Panc1 (cell line): ENCODE measurements around the gene RUNX1. TPM values are rescaled to one million over a fixed set of nuclear protein-coding genes. Genes with fewer than 3 reads are reported as not detected.

ENCODE experiments used
- ATAC-seq: fragments of 200-7000 bp; cut with Tn5 transposase; 2 replicates; pipeline ENCODE4 v1.9.1; 2020; ENCODE audit warnings: mild to moderate bottlenecking, moderate library complexity
- BruUV-seq: library from RNA; stranded (reverse); fragments of 400-500 nt; replicated peaks from 2 replicates; lab custom pipeline; 2021; lab: Mats Ljungman, UMichigan
- CTCF ChIA-PET: fragments of 300-600 bp; sonication (Branson Sonifier 250); formaldehyde crosslinking; loops from one replicate; lab custom pipeline; 2022; ENCODE audit warnings: antibody characterized with exemption; lab: Charles Lee
- POLR2A ChIA-PET: fragments of 300-600 bp; sonication (Branson Sonifier 250); formaldehyde crosslinking; loops from one replicate; lab custom pipeline; 2022; ENCODE audit warnings: antibody characterized with exemption; lab: Charles Lee
- DNase-seq: peaks from one replicate; pipeline ENCODE4 v3.0.0-alpha.2; 2010; ENCODE audit warnings: low read depth, low spot score
- H3K27ac ChIP-seq: 2 replicates; pipeline ENCODE4 v1.5.1; 2011; ENCODE audit warnings: mild to moderate bottlenecking, low read length, inconsistent platforms
- H3K27me3 ChIP-seq: fragments of 200-500 bp; sonication (Bioruptor generic); 2 replicates; pipeline ENCODE4 v1.6.0; 2014; ENCODE audit warnings: low read length, inconsistent platforms; ENCODE audit not compliant: control insufficient read depth, insufficient read depth
- H3K36me3 ChIP-seq: fragments of 200-500 bp; sonication (Bioruptor generic); 2 replicates; pipeline ENCODE4 v1.5.1; 2014; ENCODE audit warnings: inconsistent platforms, mild to moderate bottlenecking, low read length, moderate library complexity; ENCODE audit not compliant: control insufficient read depth, insufficient read depth
- H3K4me1 ChIP-seq: 2 replicates; pipeline ENCODE4 v1.5.1; 2011; ENCODE audit warnings: inconsistent platforms, mild to moderate bottlenecking, low read length, moderate library complexity; ENCODE audit not compliant: control insufficient read depth, insufficient read depth
- H3K4me3 ChIP-seq, 2 experiments: 2 replicates each; pipeline ENCODE4 v1.5.1; 2011 to 2012; ENCODE audit warnings: low read depth in 2 of 2, low read length in 2 of 2, mild to moderate bottlenecking in 2 of 2, inconsistent platforms in 1 of 2, moderate library complexity in 1 of 2
- H3K9me3 ChIP-seq: fragments of 200-500 bp; sonication (Bioruptor generic); 2 replicates; pipeline ENCODE4 v1.5.1; 2014; ENCODE audit warnings: low read depth, mild to moderate bottlenecking, inconsistent platforms, low read length, moderate library complexity; ENCODE audit not compliant: control insufficient read depth, insufficient read depth
- CTCF ChIP-seq: fragments of 450-650 bp; IDR thresholded peaks from 2 replicates; pipeline ENCODE4 v1.5.1; 2017; ENCODE audit warnings: mild to moderate bottlenecking
- POLR2AphosphoS5 ChIP-seq: IDR thresholded peaks from 2 replicates; pipeline ENCODE4 v1.6.1; 2012; ENCODE audit warnings: mild to moderate bottlenecking, low read depth, low read length, moderate library complexity
- SIN3A ChIP-seq: IDR thresholded peaks from 2 replicates; pipeline ENCODE4 v1.6.1; 2012; ENCODE audit warnings: low read depth, mild to moderate bottlenecking, low read length, moderate library complexity, borderline replicate concordance; ENCODE audit not compliant: insufficient read depth
- TCF7L2 ChIP-seq: IDR thresholded peaks from 2 replicates; pipeline ENCODE4 v1.6.1; 2011; ENCODE audit warnings: mild to moderate bottlenecking, low read depth, low read length, inconsistent platforms
- in situ Hi-C: cut with HindIII; loops from 2 replicates; pipeline ENCODE4 v1.10.0; 2016; ENCODE audit warnings: low sequenced_read_pairs, low pct_unique_long_range_greater_than_20kb
- intact Hi-C: fragments of 100-400 bp; cut with micrococcal nuclease; formaldehyde crosslinking; loops from one replicate; pipeline ENCODE4 v1.10.0; 2022; ENCODE audit not compliant: unreplicated experiment
- total RNA-seq: library from RNA; stranded (reverse); gene quantifications from one replicate; pipeline ENCODE4 v1.2.1, GENCODE V29; 2021; ENCODE audit not compliant: unreplicated experiment
- TF ChIP-seq, protein P1 (sequence below), 2 experiments: IDR thresholded peaks; 2 replicates each; pipeline ENCODE4 v1.6.1; 2011 to 2012; ENCODE audit warnings: low read depth in 2 of 2, control low read depth in 1 of 2, low read length in 1 of 2, mild to moderate bottlenecking in 1 of 2, moderate library complexity in 1 of 2; ENCODE audit not compliant: insufficient read depth in 1 of 2

Gene RUNX1
- total RNA-seq, 1 experiment from 2014 or later: 22.4 TPM

DNA sequence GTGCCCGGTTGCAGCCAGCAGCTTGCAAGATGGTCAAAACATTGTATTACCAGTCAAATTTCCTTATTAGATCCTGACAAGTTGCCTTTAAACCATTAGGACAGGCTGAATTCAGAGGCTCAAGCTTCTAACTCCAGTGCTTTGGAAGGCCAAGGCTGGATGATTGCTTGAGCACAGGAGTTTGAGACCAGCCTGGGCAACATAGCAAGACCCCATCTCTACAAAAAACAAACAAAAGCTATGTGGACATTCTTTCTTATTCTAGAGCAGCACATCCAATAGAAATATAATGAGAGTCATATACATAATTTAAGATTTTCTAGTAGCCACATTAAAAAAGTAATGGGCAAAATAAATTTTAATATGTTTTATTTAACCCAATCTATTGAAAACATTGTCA, 149.3 kb downstream of the RUNX1 start:
- no peaks in the 10 kb centered on the region for H3K27me3 ChIP-seq
- H3K4me3 ChIP-seq: no peak overlapping the region
- ChIA-PET POLR2A (no interaction called here), CTCF (no interaction called here)
- intact Hi-C loops (no loop called here), in situ Hi-C loops (no loop called here)
- no peaks in the 10 kb centered on the region for H3K4me1 ChIP-seq
- TF ChIP-seq TCF7L2: no peak
- no peak for TF ChIP-seq SIN3A
- H3K9me3 ChIP-seq: no peaks in the 10 kb centered on the region
- ATAC-seq: no peak
- no peak overlapping the region for H3K27ac ChIP-seq
- no TSS peak for BruUV-seq
- no peak for DNase-seq
- no peaks in the 10 kb centered on the region for H3K36me3 ChIP-seq

DNA sequence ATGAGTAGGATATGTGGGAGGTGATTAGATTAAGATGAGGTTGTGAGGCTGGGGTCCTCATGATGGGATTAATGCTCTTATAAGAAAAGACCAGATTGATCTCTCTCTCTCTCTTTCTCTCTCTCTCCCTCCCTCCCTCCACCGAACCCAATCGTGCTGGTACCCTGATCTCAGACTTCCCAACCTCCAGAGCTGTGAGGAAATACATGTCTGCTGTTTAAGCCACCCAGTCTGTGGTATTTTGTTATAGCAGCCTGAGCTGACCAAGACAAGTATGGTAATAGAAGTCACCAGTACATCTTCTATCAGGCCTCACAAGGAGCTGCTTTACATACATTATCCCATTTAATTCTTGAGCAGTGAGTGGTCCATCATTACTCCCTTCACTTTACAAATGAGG, 149.8 kb downstream of the RUNX1 start:
- ChIA-PET CTCF (no interaction called here), POLR2A (no interaction called here)
- no peak for TF ChIP-seq POLR2AphosphoS5
- TF ChIP-seq SIN3A: no peak
- TF ChIP-seq, protein P1, sequence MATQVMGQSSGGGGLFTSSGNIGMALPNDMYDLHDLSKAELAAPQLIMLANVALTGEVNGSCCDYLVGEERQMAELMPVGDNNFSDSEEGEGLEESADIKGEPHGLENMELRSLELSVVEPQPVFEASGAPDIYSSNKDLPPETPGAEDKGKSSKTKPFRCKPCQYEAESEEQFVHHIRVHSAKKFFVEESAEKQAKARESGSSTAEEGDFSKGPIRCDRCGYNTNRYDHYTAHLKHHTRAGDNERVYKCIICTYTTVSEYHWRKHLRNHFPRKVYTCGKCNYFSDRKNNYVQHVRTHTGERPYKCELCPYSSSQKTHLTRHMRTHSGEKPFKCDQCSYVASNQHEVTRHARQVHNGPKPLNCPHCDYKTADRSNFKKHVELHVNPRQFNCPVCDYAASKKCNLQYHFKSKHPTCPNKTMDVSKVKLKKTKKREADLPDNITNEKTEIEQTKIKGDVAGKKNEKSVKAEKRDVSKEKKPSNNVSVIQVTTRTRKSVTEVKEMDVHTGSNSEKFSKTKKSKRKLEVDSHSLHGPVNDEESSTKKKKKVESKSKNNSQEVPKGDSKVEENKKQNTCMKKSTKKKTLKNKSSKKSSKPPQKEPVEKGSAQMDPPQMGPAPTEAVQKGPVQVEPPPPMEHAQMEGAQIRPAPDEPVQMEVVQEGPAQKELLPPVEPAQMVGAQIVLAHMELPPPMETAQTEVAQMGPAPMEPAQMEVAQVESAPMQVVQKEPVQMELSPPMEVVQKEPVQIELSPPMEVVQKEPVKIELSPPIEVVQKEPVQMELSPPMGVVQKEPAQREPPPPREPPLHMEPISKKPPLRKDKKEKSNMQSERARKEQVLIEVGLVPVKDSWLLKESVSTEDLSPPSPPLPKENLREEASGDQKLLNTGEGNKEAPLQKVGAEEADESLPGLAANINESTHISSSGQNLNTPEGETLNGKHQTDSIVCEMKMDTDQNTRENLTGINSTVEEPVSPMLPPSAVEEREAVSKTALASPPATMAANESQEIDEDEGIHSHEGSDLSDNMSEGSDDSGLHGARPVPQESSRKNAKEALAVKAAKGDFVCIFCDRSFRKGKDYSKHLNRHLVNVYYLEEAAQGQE (IDR thresholded peaks at IDR 0.05; ENCODE audit: insufficient read depth in 1 of 2, low read depth in 2 of 2, low read length in 1 of 2): no peak
- TF ChIP-seq TCF7L2: no peak
- no peak for TF ChIP-seq CTCF
- DNase-seq: no peak
- Histone ChIP-seq H3K36me3 (no peaks in the 10 kb centered on the region), H3K27ac (no peak overlapping the region), H3K4me1 (no peaks in the 10 kb centered on the region), H3K27me3 (no peaks in the 10 kb centered on the region), H3K9me3 (no peaks in the 10 kb centered on the region), H3K4me3 (no peak overlapping the region)
- intact Hi-C loops (no loop called here), in situ Hi-C loops (no loop called here)
- BruUV-seq: no TSS peak
- ATAC-seq: no peak

DNA sequence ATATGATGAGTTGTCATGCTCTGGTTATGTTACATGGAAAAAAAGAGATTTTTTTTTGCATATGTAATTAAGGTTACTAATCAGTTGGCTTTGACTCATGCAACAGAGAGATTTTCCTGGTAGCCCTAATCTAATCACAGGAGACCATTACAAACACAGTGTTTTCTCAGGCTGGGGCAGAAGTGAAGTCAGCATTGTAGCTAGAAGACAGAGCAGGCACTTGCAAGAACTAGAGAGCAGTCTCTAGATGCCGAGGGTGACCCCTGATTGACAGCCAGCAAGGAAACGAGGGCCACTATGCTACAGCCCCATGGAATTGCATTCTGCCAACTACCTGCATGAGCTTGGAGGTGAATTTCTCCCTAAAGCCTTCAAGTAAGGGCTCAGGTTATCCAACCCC, 151.3 kb downstream of the RUNX1 start:
- H3K4me3 ChIP-seq: no peak overlapping the region
- no peaks in the 10 kb centered on the region for H3K36me3 ChIP-seq
- TF ChIP-seq, protein P1 (IDR thresholded peaks at IDR 0.05; ENCODE audit: insufficient read depth in 1 of 2, low read depth in 2 of 2, low read length in 1 of 2): no peak
- no peaks in the 10 kb centered on the region for H3K4me1 ChIP-seq
- no peaks in the 10 kb centered on the region for H3K9me3 ChIP-seq
- no peak overlapping the region for H3K27ac ChIP-seq
- in situ Hi-C loops: no loop called here
- ChIA-PET CTCF (no interaction called here), POLR2A (no interaction called here)
- intact Hi-C loops: no loop called here
- BruUV-seq: no TSS peak
- DNase-seq (no peak), ATAC-seq (no peak)
- 0 out of 2 replicates have a peak, but pooled peaks cover 2% of the 10 kb centered on the region for H3K27me3 ChIP-seq
